Adrenal gland (tissue), 12 donors: ENCODE measurements around the gene SPOCK1. TPM values are rescaled to one million over a fixed set of nuclear protein-coding genes. Genes with fewer than 3 reads are reported as not detected.

ENCODE experiments used
- DNase-seq, 7 donors: peaks; one replicate each; pipeline ENCODE4 v3.0.0-alpha.2; 2019 to 2020
- H3K27ac ChIP-seq, 5 donors: fragments of 200-600 bp; sonication (generic) in 4 of 5; 1 replicate in 3 of 5; 2 replicates in 2 of 5; pipeline versions ENCODE4 v1.5.1 to v1.8.0; 2016 to 2020; ENCODE audit warnings: mild to moderate bottlenecking in 1 of 5
- H3K27me3 ChIP-seq: fragments of 200-600 bp; 2 replicates; pipeline ENCODE4 v1.8.0; 2021
- H3K36me3 ChIP-seq, 2 donors: fragments of 200-600 bp; replicated peaks in 1 of 2; 1 replicate in 1 of 2; 2 replicates in 1 of 2; pipeline versions ENCODE4 v1.5.1 to v1.8.0; 2018 to 2022
- H3K4me1 ChIP-seq, 2 donors: fragments of 200-600 bp; replicated peaks in 1 of 2; 1 replicate in 1 of 2; 2 replicates in 1 of 2; pipeline versions ENCODE4 v1.5.1 to v1.8.0; 2018 to 2021
- H3K4me3 ChIP-seq, 4 donors: fragments of 200-600 bp; sonication (generic) in 3 of 4; one replicate each; pipeline ENCODE4 v1.5.1; 2016 to 2018
- H3K9me3 ChIP-seq, 3 donors: fragments of 200-600 bp; sonication (generic) in 1 of 3; replicated peaks in 1 of 3; 1 replicate in 2 of 3; 2 replicates in 1 of 3; pipeline versions ENCODE4 v1.5.1 to v1.8.0; 2016 to 2021
- POLR2A ChIP-seq, 2 donors: fragments of 450-650 bp; IDR thresholded peaks; one replicate each; pipeline ENCODE4 v1.6.1; 2017; ENCODE audit warnings: antibody characterized with exemption in 2 of 2, mild to moderate bottlenecking in 2 of 2, moderate library complexity in 1 of 2
- WGBS, 4 donors: extraction: QIAGEN DNeasy Blood & Tissue Kit in 2 of 4; methylation state at CpG; one replicate each; pipeline versions ENCODE4 v1.1.5 to v1.1.7; 2013 to 2017; 5-methylcytosine and 5-hydroxymethylcytosine counted together
- intact Hi-C, 2 donors: fragments of 100-400 bp; cut with DNase I; formaldehyde crosslinking; loops; one replicate each; pipeline versions ENCODE4 v1.14.1 to v1.15.0; 2022 to 2023
- polyA plus RNA-seq, 3 donors: library from polyadenylated mRNA; stranded (reverse); fragments of 200-250 nt in 2 of 3; fragments of 350-450 nt in 1 of 3; fragmentation: Illumina TruSeq in 1 of 3; extraction: RNeasy Lipid Tissue Mini Kit (QIAGEN cat#74804) in 1 of 3; gene quantifications; one replicate each; pipeline ENCODE4 v1.2.3, GENCODE V29; 2013 to 2014
- total RNA-seq, 9 donors: library from RNA; depleted of rRNA in 4 of 9; stranded (reverse); fragments of >200 nt in 4 of 9; fragments of 120-200 nt in 1 of 9; fragmentation: NEBNext Ultra II Directional in 1 of 9; extraction: Animal tissue kit (Norgen Biotek cat#: 25700) in 1 of 9; gene quantifications; one replicate each; pipeline versions ENCODE4 v1.1.0 to v1.2.4, GENCODE V29; 2013 to 2023
- TF ChIP-seq, protein P1 (sequence below), 6 experiments: fragments of 450-650 bp in 4 of 6; fragments of 200-600 bp in 2 of 6; sonication (generic) in 1 of 6; IDR thresholded peaks; 1 replicate in 5 of 6; 2 replicates in 1 of 6; pipeline versions ENCODE4 v1.5.1 to v1.8.0; 2016 to 2021; ENCODE audit warnings: antibody characterized with exemption in 6 of 6, mild to moderate bottlenecking in 2 of 6, moderate library complexity in 1 of 6
- donor health status: healthy with polysubstance abuse.
- donor health status: Bipolar disorder and iron deficiency.
- donor health status: DM: yes; HTN: yes; CAD: no.
- donor health status: DM: no; HTN: no; CAD: no.
- donor health status: DM: no; HTN: no; CAD: no.
- donor health status: DM: yes; HTN: yes; CAD: no.

The SPOCK1 gene
- total and polyA plus RNA-seq, 12 donors, result 5.4 to 102 (median 55.6) TPM

DNA sequence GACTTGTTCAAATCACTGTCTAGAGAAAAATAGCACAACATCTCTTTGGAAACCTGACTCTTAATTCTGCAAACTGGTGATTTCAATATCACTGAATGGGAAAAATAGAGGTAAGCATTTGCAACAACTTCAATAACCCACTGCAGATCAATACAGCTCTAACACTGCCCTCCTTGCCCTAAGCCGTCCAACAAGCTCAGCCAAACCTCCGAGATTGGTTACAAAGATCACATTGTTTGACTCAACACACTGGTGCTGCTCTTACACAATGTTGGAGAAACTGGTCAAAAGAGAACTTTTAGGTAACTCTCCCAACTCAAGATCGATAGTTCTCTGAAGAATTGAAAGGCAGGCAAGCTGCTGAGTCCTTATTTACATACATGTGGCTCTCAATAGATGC, 150.4 kb downstream of the SPOCK1 start:
- intact Hi-C loops, result loop anchor here (5.0 kb wide), 2 partner anchors 149 to 154 kb away; partner anchors contain the start of gene SPOCK1 (in 1 of the 2)

DNA sequence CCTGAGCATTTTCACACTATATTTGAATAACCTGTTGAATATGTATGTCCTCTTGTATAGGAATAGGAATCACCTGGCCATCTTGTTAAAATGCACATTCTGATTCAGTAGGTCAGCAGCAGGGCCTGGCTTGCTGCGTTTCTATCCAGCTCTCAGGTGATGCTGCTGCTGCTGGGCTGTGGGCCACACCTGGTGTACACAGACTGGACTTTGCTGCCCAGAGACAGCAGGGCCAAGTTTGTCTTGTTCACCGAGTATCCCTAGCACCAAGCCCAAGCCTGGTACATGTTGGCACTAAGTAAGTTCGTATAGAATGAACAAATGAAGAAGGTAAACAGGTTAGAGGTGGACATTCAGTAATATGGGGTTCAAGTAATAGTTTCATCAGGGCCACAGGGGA, 151.3 kb downstream of the SPOCK1 start:
- DNase-seq, result no peak
- H3K27me3 ChIP-seq, result no peaks in the 10 kb centered on the region
- TF ChIP-seq POLR2A (IDR thresholded peaks at IDR 0.05), result no peak
- H3K27ac ChIP-seq, result no peak overlapping the region
- H3K36me3 ChIP-seq, result no peaks in the 10 kb centered on the region
- H3K4me1 ChIP-seq, result no peaks in the 10 kb centered on the region
- intact Hi-C loops, result loop anchor here (5.0 kb wide), 2 partner anchors 149 to 154 kb away; partner anchors contain the start of gene SPOCK1 (in 1 of the 2)
- 44 to 92% (median 87%) methylated on average over 2 to 3 of the region's 3 CpGs for WGBS, 4 donors
- no peak overlapping the region for H3K4me3 ChIP-seq
- no peaks in the 10 kb centered on the region for H3K9me3 ChIP-seq

More for the DNA sequence above, 150.4 kb downstream of the SPOCK1 start:
- WGBS, 4 donors, result 85 to 87% (median 85%) methylated on average over 3 of the region's 3 CpGs
- no peak for DNase-seq
- Histone ChIP-seq H3K9me3 (no peaks in the 10 kb centered on the region), H3K4me3 (no peak overlapping the region), H3K27me3 (no peaks in the 10 kb centered on the region), H3K4me1 (no peaks in the 10 kb centered on the region), H3K36me3 (no peaks in the 10 kb centered on the region), H3K27ac (no peak overlapping the region)
- TF ChIP-seq POLR2A (IDR thresholded peaks at IDR 0.05), result no peak
- TF ChIP-seq, protein P1, sequence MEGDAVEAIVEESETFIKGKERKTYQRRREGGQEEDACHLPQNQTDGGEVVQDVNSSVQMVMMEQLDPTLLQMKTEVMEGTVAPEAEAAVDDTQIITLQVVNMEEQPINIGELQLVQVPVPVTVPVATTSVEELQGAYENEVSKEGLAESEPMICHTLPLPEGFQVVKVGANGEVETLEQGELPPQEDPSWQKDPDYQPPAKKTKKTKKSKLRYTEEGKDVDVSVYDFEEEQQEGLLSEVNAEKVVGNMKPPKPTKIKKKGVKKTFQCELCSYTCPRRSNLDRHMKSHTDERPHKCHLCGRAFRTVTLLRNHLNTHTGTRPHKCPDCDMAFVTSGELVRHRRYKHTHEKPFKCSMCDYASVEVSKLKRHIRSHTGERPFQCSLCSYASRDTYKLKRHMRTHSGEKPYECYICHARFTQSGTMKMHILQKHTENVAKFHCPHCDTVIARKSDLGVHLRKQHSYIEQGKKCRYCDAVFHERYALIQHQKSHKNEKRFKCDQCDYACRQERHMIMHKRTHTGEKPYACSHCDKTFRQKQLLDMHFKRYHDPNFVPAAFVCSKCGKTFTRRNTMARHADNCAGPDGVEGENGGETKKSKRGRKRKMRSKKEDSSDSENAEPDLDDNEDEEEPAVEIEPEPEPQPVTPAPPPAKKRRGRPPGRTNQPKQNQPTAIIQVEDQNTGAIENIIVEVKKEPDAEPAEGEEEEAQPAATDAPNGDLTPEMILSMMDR (IDR thresholded peaks at IDR 0.05), result no peak

DNA sequence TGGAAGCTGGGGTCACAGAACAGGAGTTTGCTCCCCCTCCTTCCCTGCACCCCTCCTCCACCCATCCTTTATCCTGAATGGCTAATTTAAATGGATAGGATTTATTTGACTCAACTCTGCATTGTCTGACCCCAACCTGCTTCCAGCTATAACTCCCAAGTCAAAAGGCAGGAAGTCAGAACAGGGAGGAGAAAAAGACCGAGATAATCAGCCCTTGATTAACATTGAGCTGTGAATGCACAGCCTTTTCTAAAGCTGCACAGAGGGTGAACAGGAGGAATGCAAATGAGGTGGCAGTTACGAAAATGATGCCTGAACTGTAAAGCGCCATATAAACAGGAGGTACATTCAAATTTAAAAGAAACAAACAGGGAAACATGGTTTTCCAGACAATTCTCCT, 152.8 kb downstream of the SPOCK1 start:
- DNase-seq, result no peak
- Histone ChIP-seq H3K4me3 (no peak overlapping the region), H3K27me3 (no peaks in the 10 kb centered on the region), H3K9me3 (no peaks in the 10 kb centered on the region), H3K36me3 (no peaks in the 10 kb centered on the region), H3K4me1 (no peaks in the 10 kb centered on the region), H3K27ac (no peak overlapping the region)
- WGBS, 4 donors, result 74 to 85% (median 83%) methylated on average over 3 of the region's 3 CpGs
- intact Hi-C loops, result loop anchor here (5.0 kb wide), 2 partner anchors 151 to 156 kb away; partner anchors contain the start of gene SPOCK1 (in 1 of the 2)
- TF ChIP-seq, protein P1 (IDR thresholded peaks at IDR 0.05), result no peak
- TF ChIP-seq POLR2A (IDR thresholded peaks at IDR 0.05), result no peak

DNA sequence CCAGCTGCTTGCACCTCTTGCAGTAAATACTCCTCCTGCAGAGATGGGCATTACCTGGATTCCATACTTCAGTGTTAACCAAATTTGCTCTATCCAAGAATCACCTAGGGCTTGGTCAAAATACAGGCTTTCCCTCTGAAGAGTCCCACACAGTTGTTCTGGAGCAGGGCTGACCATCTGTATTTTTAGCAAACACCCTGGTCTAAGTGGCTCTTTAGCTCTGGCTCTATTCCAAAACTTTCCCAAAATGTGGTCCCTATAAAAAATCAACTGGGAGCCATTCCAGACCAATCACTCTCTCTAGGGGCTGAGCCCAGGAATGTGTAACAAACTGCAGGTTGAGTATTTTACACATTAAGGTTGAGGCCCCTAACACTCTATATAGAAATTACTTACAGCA, 153.7 kb downstream of the SPOCK1 start:
- no peak for DNase-seq

More for the DNA sequence above, 153.7 kb downstream of the SPOCK1 start:
- intact Hi-C loops, result loop anchor here (5.0 kb wide), 2 partner anchors 152 to 157 kb away; partner anchors contain the start of gene SPOCK1 (in 1 of the 2)
- TF ChIP-seq, protein P1 (IDR thresholded peaks at IDR 0.05), result no peak
- TF ChIP-seq POLR2A (IDR thresholded peaks at IDR 0.05), result no peak
- Histone ChIP-seq H3K4me3 (no peak overlapping the region), H3K27ac (no peak overlapping the region), H3K36me3 (no peaks in the 10 kb centered on the region), H3K4me1 (no peaks in the 10 kb centered on the region), H3K27me3 (no peaks in the 10 kb centered on the region), H3K9me3 (no peaks in the 10 kb centered on the region)
